NCI-H748 (cell line): Measurements from ENCODE around the gene TEX30.

Experiments used
- DNase-seq: peaks from one replicate; lab custom pipeline; 2025; ENCODE audit not compliant: unreplicated experiment; lab: John Stamatoyannopoulos, UW

The TEX30 gene

DNA sequence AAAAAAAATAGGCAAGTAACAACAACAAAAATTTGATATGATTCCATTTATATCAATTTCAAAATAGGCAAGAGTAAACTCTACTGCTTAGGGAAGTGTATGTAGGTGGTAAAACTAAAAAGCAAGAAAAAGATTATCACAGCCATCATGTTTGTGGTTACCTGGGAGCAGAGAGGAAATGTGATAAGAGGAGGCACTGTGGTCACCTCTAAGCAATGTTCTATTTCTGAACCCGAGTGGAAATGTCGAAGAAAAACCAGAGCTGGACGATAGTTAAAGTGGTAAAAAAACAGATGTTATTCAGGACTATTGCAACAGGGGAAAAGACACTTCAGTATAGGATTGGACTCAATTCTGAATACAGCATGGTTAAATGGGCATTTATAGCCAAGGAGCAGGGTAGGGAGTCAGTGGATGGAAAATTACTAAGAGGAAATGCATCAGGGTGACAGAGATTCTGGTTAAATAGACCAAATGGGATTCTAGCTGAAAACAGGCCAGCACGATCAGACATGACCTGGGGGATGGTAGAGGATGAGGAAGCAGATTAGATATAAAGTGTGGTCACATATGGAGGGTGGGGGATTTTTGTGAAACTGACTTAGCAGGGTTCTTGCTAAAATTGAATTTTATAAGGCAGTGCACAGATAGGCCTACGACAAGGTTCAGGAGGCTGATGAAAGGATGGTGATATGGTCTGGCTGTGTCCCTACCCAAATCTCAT lies 6.0 kb upstream of the TEX30 start:
- no peak for DNase-seq

DNA sequence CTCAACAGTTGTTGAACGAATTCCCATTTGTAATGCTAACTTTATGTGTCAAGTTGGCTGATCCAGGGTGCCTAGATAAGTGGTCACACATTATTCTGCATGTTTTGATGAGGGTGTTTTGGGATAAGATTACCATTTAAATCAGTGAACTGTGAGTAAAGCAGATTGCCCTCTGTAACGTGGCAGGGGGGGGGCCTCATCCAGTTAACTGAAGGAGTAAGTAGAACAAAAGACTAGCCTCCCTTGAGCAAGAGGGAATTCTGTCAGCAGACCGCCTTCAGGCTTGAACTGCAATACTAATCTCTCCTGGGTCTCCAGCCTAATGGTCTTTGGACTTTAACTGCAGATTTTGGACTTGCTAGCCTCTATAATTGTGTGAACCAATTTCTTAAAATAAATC lies 4.2 kb upstream of the TEX30 start:
- DNase-seq = no peak

DNA sequence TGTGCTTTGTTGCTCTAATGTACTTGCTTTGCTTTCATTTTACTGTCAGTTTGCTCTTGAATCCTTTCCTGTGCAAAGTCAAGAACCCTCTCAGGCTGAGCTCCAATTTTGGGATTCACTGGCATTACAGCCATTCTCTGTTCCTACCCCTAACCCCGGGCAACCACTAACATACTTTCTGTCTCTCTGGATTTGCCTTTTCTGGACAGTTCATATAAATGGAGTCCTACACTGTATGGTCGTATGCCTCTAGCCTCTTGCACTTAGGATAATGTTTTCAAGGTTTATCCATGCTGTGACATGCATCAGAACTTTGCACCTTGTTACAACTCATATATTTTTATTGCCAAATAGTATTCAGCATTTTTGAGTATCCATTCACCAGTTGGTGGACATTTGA lies 2.7 kb upstream of the TEX30 start:
- no peak for DNase-seq

DNA sequence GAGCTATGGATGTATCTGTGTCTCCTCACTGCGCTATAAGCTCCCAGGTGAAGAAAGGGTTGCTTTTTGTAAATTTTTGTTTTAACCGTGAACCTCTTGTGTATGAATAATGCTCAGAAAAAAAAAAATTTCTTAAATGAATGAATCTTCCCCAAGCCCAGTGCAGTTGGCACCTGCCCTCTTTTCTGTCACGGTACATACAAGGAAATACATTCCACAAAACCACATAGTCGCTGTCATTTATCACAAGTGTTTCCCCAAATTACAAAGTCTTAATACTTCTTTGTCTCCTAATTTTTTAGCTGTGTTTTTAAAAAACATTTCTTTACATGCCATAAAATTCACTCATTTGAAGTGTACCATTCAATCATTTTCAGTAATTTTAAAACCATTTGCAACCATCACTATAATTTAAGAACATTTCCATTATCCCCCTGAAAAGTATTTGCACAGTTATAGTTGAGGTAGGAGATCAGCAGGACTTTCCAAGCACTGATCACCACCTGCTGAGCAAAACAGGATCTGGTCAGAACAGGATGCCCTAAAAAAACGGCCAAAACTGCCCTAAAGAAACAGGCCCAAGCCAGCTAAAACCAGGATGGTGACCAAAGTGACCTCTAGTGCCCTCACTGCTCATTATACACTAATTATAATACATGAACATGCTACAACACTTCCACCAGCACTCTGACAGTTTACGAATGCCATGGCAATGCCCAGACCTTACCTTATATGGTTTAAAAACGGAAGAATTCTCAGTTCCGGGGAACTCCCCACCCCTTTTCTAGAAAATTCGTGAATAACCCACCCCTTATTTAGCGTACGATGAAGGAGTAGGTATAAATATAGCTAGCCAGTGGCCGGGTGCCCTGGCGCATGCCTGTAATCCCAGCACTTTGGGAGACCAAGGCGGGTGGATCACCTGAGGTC lies 1.3 kb upstream of the TEX30 start:
- no peak for DNase-seq

DNA sequence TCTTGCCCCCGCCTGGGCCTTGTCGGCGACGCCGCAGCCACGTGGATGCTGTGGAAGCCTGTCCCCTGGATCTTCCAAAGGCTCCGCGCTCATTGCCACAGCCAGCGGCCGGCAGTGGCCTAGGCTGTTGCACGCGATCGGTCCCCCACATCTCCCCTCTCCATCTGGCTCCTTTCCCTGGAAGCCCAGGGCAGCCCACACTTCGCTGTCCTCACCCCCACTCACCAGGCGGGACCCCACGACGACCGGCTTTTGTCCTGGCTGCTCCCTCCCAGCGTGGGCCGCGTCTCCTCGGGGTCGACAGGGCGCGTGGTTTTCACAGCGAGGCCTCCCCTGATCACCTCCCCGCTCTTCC lies 605 bp upstream of the TEX30 start:
- no peak for DNase-seq

DNA sequence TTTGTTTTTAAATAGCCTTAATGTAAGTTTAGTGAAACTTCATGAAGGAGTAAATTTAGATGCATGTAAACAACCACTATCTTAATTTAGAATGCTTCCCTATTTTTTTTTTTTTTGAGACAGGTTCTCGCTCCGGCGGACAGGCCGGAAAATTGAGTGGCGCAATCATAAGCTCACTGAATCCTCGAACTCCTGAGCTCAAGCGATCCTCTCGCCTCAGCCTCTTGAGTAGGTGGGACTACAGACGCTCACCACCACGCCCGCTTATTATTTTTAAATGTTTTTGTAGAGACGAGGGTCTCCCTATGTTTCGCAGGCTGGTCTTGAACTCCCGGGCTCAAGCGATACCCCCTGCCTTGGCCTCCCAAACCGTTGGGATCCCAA lies 1.6 kb downstream of the TEX30 start:
- DNase-seq = no peak

DNA sequence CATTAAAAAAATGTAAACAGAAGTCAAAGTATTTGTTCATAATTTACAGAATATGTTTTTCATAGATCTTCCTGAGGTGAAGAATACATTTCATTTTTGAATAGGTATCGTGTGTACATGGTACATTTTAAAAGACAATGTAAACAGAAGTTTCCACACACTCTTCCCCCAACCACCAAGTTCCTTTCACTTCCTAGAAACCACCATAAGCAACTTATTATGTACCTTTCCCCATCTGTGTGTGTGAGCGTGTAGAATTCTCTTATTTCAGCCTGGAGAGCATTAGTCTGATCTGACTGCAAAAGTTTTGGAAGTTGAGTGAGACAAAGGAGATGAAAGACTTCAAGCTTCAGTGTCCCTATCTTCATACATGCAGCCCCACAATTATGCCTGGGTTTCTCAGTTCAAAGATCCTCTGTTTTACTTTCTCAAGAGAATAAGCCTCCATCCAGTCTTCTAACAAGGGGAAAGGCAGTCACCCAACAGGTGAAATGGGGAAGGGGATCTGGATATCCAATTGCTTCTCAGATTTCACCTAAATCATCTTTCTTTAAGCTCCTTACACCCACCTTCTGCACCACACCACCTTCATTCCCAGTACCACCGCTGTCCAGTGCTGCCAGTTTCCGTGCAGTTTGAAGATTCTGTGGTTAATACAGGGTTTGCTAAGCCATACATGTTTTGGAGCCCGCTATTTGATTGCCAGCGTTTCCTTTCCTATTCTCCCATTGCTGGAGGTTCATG lies 2.1 kb downstream of the TEX30 start:
- DNase-seq = no peak

DNA sequence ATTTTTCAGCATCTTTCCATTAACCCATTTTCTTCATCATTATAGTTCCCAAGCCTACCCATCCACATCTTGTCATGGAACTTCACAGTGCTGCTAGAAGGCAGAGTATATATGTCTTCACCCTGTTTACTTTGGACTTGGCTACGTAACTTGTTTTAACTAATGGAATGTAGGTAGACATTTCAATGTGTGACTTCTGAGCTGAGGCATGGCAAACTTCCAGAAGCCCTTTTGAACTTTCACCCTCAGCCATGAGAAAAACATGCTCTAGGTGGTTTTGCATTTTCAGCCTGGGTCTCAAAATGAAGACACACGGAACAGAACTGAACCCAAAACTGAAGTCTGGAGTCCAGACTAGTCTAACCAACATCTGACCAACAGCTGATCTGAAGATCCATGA lies 3.2 kb downstream of the TEX30 start:
- no peak for DNase-seq

DNA sequence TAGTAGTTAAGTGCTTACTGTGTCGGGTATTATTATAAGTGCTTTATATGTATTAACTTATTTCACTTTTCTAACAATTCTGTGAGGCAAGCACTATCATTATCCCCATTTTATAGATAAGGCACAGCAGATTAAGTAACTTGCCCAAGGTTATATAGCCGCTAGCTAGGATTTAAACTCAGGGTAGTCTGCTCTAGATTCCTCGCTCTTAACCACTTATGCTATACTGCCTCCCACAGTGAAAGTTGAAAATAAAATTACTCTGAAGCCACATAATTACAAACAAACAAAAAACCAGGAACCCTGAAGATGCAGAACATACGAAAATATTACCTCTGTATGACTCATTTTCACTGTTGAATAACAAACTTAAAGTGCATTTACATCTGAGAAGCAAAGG lies 3.9 kb downstream of the TEX30 start:
- DNase-seq = no peak

DNA sequence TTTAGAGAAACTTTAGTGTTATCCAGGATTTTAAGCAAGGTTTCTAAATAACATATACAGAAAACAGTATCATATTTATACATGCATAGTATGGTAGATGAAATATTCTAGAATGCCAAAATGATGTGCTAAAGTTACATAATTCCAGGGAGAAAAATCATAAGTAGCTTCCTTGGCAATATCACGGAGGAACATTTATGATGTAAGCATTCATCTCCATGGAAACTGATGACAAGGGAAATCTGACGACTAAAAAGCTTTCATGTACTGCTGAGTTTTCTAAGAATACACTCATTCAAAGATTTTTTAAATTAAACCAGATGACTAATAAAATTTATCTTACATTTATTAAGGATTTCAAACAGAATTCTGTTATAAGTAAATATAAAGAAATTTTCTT lies 4.7 kb downstream of the TEX30 start:
- DNase-seq = no peak

DNA sequence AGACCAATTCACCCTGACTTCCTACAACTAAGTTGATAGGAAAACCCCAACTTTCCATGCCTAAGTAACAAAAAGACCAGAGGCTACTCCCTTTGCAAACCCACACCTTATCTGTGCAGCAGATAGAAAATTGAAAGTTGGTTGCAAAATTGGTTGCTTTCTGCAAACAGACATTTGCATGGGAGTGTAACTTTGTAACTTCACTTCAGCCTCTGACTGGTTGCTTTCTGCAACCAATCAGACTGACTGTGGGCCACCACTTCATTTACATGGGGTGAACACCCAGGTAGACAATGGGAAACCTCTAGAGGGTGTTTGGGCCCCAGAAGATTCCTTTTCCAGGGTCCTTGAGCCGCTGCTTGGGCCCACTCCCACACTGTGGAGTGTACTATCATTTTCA lies 9.8 kb downstream of the TEX30 start:
- DNase-seq = no peak

DNA sequence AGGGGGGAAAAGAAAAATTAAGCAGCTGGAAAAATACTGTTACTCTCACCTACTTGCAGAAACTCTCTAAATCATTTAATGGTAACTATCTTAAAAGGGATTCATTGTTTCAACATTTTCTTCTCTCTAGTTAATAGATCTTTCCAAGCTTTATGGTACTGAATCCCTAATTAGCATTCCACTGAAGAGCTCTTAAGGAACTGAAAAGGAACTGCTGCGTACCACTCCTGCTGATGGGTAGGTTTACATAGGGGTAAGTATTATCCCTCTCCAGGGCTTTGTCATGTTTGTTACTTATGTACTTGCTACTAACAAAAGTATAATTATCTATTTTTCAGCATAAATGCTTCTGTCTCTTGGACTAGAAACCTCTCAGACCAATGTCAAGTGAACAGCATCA lies 12.5 kb downstream of the TEX30 start:
- DNase-seq = no peak

DNA sequence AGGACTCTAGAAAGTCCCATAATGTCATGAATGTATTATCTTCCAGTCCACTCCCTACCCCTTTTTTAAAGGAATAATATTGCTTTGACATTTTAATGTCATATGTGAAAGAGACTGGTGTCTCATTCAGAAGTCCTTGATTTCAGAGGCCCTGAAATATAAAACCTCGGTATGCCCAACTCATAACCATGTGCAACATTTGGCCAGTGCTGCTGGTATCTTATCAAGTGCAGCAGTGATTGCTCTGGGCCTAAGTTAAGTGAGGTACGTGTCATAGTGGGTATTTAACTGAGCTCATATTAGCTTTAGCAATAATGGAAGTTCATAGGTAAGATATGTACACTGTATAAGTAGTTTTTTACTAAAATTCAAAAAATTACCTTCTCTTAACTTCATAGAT lies 14.7 kb downstream of the TEX30 start:
- no peak for DNase-seq

DNA sequence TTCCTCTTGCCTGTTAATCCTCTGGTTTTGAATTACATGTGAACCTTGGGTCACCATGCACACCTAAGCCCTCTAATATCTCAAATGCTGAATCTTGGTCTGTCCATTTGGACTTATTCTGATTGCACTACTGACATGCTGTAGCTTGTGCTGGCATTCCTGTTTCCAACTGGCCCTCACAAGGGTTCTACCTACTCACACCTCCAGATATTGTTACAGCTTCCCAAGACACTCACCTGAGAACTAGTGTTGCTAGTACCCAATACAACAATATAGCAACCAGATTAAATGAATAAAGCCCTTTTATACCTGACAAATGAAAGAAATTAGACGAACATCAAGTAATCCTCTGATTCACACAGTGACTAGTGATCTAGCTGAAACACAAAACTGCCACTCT lies 16.6 kb downstream of the TEX30 start:
- DNase-seq = no peak

DNA sequence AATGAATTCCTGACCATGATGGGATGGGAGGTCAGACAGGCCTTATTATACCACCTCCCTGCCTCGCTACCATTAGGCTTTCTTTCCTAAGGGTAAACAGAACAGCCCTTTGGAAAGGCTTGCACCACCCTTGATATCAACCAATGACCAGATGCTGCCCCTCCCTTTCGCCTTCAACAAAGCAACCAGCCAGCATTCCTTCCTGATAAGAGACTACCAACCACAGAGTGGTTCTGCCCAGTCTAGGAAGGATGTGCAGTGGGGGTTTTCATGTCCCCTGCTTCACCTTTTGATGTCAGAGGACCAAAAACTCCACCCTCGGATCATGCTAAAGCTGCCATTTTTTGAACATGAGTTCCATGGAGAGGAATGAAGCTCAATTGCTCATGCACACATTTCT lies 21.7 kb downstream of the TEX30 start:
- no peak for DNase-seq

DNA sequence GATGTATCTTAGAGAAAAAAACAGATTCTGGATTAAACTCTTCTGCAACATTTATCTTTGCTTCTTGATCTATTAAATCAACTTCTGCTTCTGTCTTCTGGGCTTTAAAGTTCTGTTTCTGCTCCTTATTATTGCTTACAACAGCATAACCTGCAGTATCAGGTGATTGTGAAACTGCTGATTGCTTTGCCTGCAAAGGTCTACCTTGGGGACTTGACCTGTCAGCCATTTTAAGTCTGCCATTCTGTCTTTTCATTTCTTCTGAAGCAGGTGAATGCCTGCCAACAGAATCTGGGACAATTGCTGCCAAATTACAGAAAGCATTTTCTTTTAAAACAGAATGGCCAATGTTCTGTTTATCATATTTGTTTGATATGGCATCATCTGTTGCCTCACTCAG lies 31.1 kb downstream of the TEX30 start:
- DNase-seq = no peak

DNA sequence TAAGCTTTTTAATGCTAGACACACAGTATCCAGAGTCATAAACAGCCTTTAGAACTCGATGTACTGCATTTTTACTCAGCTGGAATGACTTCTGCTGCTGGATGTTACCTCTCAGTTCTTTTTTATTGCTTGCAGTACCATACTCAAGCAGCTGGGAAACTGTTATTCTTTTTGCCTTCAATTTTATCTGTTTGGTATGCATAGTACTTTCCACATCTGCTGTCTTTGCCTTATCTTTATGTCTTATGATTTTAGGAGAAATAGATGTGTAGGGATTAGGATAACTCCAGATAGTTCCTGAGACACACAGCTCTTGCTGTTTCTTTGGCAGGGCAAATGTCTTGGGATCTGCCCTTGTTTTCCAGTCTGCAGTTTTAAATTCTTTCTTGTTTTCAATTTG lies 31.5 kb downstream of the TEX30 start:
- DNase-seq = no peak

DNA sequence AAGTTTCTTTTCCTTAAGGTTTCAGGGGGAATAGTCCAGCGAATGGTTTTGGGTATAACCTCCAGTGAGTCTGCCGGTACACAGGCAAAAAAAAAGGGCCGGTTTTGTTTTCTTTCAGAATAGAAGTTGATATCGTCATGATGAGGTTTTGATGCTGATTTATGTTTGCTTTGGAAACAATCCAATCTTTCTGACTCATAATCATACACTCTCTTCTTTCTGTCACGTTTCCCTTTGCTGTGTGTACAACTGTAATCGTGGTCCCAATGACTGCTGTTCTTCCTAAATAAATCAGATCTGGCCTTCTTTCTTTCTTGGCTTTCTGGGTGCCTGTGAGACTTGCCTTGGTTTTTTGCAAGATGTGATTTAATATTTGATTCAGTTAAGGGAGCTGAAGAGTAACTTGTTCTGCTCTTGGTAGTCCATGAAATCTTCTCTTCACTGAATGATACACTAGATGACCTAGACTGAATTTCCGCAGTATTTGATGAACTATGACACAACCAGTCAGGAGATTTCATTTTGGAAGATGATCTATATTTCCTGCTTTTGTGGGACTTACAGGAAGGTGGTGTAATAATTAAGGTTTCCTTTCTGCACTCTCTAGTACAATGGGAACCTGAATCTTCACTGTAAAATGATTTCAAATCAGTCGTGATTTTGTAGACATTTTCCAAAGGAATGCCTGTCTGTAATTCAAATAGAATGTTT lies 43.9 kb downstream of the TEX30 start:
- peak; percentile 67 for DNase-seq

DNA sequence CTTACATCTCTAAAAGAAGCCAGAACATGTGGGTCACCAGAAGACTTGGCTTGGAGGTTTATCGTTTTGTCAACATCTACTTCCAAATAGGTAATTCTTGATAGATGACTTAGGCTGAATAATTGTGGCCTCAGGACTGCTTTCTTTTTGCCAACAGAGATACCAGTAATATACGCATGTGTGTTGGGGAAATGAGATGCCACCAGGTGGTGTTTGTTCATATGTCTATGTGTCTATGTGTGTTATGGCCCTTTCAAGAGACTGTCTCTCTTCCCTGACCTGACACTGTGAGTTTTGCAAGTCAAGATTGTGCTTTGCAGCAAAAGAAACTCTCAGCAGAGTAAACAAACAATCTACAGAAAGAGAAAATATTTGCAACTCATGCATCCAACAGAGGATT lies 47.2 kb downstream of the TEX30 start:
- peak; percentile 15 for DNase-seq

DNA sequence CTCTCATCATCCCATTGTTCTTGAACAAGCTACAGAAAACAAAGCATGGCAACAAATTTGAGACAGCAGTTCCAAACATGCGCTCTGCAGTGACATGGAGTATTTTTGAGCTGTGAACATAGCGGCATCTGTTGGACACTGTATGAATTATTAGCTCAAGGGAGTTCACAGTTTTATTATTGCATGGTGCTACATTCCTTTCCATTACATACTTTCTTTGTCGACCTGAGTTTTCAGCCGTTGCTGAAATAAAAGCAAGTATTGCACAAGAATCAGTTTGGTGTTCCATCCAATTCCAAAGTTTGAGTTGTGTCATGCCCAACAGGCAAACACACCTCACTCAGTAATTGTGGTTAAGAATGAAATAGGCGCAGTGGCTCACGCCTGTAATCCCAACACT lies 48.7 kb downstream of the TEX30 start:
- peak; percentile 48 for DNase-seq

DNA sequence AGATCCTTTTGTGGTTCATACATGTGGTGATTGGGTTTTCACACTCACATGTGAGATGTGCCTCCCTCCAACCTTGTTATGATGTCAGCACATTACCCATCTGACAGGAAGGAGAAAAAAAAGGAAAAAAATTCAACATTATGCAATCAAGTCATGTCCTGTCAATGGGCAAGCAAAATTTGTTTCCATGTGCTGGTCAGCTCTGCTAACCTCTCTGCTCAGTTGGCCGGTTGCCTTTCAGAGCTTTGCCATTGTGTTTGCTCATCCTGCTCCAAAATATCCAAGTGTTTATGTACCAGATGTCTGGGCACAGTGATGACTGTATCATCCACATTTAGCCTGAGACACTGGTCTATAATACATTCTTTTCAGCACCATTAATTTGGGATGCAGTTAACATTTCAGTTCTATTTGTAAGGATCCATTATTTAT lies 51.8 kb downstream of the TEX30 start:
- no peak for DNase-seq
